Lower lobe of right lung (tissue), 2 donors: ENCODE data around the gene CTAGE6. TPM values are rescaled to one million over a fixed set of nuclear protein-coding genes. Genes with fewer than 3 reads are reported as not detected.
"Not testable (repeated sequence)": the region's sequence is repeated elsewhere in the genome, so short reads cannot be mapped to it uniquely, and the experiment has no call there.

Experiments
- ATAC-seq, 2 donors: fragments of 200-7000 bp; cut with Tn5 transposase; one replicate each; pipeline ENCODE4 v1.9.1; 2020 to 2022; ENCODE audit warnings: mild to moderate bottlenecking in 2 of 2, moderate library complexity in 2 of 2
- DNase-seq: peaks from one replicate; pipeline ENCODE4 v3.0.0-alpha.2; 2020
- H3K27ac ChIP-seq: fragments of 200-600 bp; one replicate; pipeline ENCODE4 v1.8.0; 2022
- H3K27me3 ChIP-seq: fragments of 200-600 bp; one replicate; pipeline ENCODE4 v1.8.0; 2022; ENCODE audit warnings: low read depth
- H3K36me3 ChIP-seq: fragments of 200-600 bp; one replicate; pipeline ENCODE4 v1.8.0; 2022; ENCODE audit warnings: mild to moderate bottlenecking
- H3K4me1 ChIP-seq: fragments of 200-600 bp; one replicate; pipeline ENCODE4 v1.8.0; 2022
- H3K4me3 ChIP-seq: fragments of 200-600 bp; one replicate; pipeline ENCODE4 v1.8.0; 2022; ENCODE audit warnings: mild to moderate bottlenecking
- H3K9me3 ChIP-seq: fragments of 200-600 bp; one replicate; pipeline ENCODE4 v1.8.0; 2022
- intact Hi-C: fragments of 100-400 bp; cut with DNase I; formaldehyde crosslinking; loops from one replicate; pipeline ENCODE4 v1.11.0; 2022
- long read RNA-seq: library from polyadenylated mRNA; unstranded; transcript quantifications from one replicate; pipeline ENCODE4 v2.0.0, GENCODE V29; 2021
- total RNA-seq: library from RNA; stranded (reverse); fragmentation: NEBNext Ultra II Directional; extraction: Animal tissue kit (Norgen Biotek cat#: 25700); gene quantifications from one replicate; pipeline ENCODE4 v1.2.1, GENCODE V29; 2021
- donor health status: DM: no; HTN: yes; CAD: no; lungs with severe emphysema.

The CTAGE6 gene
- 0.44 TPM for total RNA-seq
- long read RNA-seq, partial matches to known transcripts = 0 of 2 reads
- long read RNA-seq, other reads (novel, unspliced or antisense) = 2 of 2 reads

- ATAC-seq, H3K27me3 ChIP-seq, H3K27ac ChIP-seq, H3K4me3 ChIP-seq, H3K4me1 ChIP-seq, DNase-seq, H3K36me3 ChIP-seq, intact Hi-C loops, H3K9me3 ChIP-seq: not testable (repeated sequence)
Measured at GRCh38 chr7:143757596-143757995, at the start of gene CTAGE6. Gene CTAGE6 (minus strand): TSS chr7:143757696. CDS start chr7:143757658, 38 bp downstream.

GRCh38 chr7:143806664-143807071 lies 49.2 kb upstream of the CTAGE6 start:
- ATAC-seq = peak; percentile 65 to 74
- H3K27me3 ChIP-seq, H3K4me1 ChIP-seq, intact Hi-C loops, H3K4me3 ChIP-seq, H3K36me3 ChIP-seq, DNase-seq, H3K9me3 ChIP-seq, H3K27ac ChIP-seq: not testable (repeated sequence)

- intact Hi-C loops, ATAC-seq, H3K27me3 ChIP-seq, H3K9me3 ChIP-seq, DNase-seq, H3K4me1 ChIP-seq, H3K4me3 ChIP-seq, H3K27ac ChIP-seq, H3K36me3 ChIP-seq: not testable (repeated sequence)
Measured at GRCh38 chr7:143797896-143798290, 40.4 kb upstream of the CTAGE6 start.

- H3K36me3 ChIP-seq, H3K27me3 ChIP-seq, H3K4me1 ChIP-seq, H3K4me3 ChIP-seq, H3K9me3 ChIP-seq, H3K27ac ChIP-seq, intact Hi-C loops: not testable (repeated sequence)
- peak in 1 of 2 donors; percentile 28 for ATAC-seq
- DNase-seq = peak; percentile 32
Measured at GRCh38 chr7:143797119-143797895, 39.8 kb upstream of the CTAGE6 start.

- H3K36me3 ChIP-seq, H3K27me3 ChIP-seq, H3K9me3 ChIP-seq, H3K4me1 ChIP-seq, DNase-seq, H3K27ac ChIP-seq, H3K4me3 ChIP-seq, intact Hi-C loops: not testable (repeated sequence)
- peak; percentile 36 to 56 for ATAC-seq
Measured at GRCh38 chr7:143795653-143796052, 38.2 kb upstream of the CTAGE6 start.

- H3K27ac ChIP-seq, H3K36me3 ChIP-seq, ATAC-seq, H3K9me3 ChIP-seq, DNase-seq, H3K4me1 ChIP-seq, H3K4me3 ChIP-seq, H3K27me3 ChIP-seq, intact Hi-C loops: not testable (repeated sequence)
Measured at GRCh38 chr7:143792633-143793032, 35.1 kb upstream of the CTAGE6 start.

- intact Hi-C loops, H3K4me1 ChIP-seq, H3K4me3 ChIP-seq, H3K27me3 ChIP-seq, ATAC-seq, H3K36me3 ChIP-seq, H3K9me3 ChIP-seq, H3K27ac ChIP-seq, DNase-seq: not testable (repeated sequence)
Measured at GRCh38 chr7:143785415-143786182, 28.1 kb upstream of the CTAGE6 start.

GRCh38 chr7:143779591-143779990 lies 22.1 kb upstream of the CTAGE6 start:
- intact Hi-C loops, H3K36me3 ChIP-seq, ATAC-seq, H3K27ac ChIP-seq, H3K4me3 ChIP-seq, H3K9me3 ChIP-seq, DNase-seq, H3K27me3 ChIP-seq, H3K4me1 ChIP-seq: not testable (repeated sequence)

- H3K27ac ChIP-seq, intact Hi-C loops, H3K36me3 ChIP-seq, H3K27me3 ChIP-seq, DNase-seq, H3K9me3 ChIP-seq, H3K4me3 ChIP-seq, H3K4me1 ChIP-seq: not testable (repeated sequence)
- peak in 1 of 2 donors; percentile 27 for ATAC-seq
Measured at GRCh38 chr7:143772738-143773468, 15.4 kb upstream of the CTAGE6 start.

GRCh38 chr7:143767531-143767930 lies 10.0 kb upstream of the CTAGE6 start:
- not testable (repeated sequence) for H3K9me3 ChIP-seq

GRCh38 chr7:143765678-143766077 lies 8.2 kb upstream of the CTAGE6 start:
- H3K36me3 ChIP-seq, H3K9me3 ChIP-seq, H3K4me1 ChIP-seq, H3K27me3 ChIP-seq, H3K27ac ChIP-seq, H3K4me3 ChIP-seq, DNase-seq, intact Hi-C loops: not testable (repeated sequence)
- peak; percentile 59 to 63 for ATAC-seq

More at GRCh38 chr7:143767531-143767930, 10.0 kb upstream of the CTAGE6 start:
- H3K27me3 ChIP-seq, intact Hi-C loops, H3K36me3 ChIP-seq, H3K4me1 ChIP-seq, H3K4me3 ChIP-seq, H3K27ac ChIP-seq, ATAC-seq, DNase-seq: not testable (repeated sequence)

- DNase-seq, H3K27ac ChIP-seq: not testable (repeated sequence)
Measured at GRCh38 chr7:143763065-143763464, 5.6 kb upstream of the CTAGE6 start.

GRCh38 chr7:143745340-143745739 lies 12.2 kb downstream of the CTAGE6 start:
- H3K27ac ChIP-seq, H3K9me3 ChIP-seq, H3K4me1 ChIP-seq, H3K27me3 ChIP-seq, H3K36me3 ChIP-seq, DNase-seq, H3K4me3 ChIP-seq, intact Hi-C loops: not testable (repeated sequence)
- ATAC-seq = peak; percentile 35 to 72

More at GRCh38 chr7:143763065-143763464, 5.6 kb upstream of the CTAGE6 start:
- ATAC-seq, H3K36me3 ChIP-seq, H3K4me1 ChIP-seq, H3K4me3 ChIP-seq, H3K27me3 ChIP-seq, H3K9me3 ChIP-seq, intact Hi-C loops: not testable (repeated sequence)
